ENCODE measurements around the gene CACNA1B.

Gene CACNA1B

DNA sequence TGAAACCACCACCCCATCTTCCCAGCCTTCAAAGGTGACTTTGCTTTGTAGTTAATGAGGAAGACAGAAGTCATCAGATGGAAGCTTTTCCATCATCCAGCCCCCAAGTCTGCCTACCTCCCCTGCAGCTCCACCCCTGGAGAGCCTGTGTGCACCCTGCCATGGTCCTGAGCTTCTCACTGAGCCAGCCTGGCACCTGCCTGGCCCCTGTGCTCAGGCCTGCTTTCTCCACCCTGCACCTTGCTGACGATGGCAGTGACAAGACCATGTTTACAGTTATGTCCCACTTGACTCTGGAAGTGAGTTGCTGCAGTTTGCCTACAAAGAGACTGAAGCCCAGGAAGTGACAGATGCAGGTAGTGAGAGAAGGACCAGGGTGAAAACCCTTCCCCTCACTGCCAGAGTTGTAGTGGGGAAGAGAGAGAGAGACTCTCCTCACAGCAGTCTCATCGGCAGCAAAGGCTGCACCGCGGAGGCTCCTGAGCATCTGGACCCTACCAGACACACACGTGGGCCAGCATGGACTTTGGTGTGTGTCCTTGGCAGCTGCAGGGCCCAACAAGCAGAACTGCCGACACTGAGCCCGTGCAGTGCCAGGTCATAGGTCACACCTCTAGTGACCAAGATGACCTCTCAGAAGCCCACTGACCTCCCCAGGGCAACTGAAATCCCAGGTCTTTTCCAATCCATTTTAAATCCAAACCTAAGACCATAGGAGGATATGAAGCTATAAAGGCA, 107.1 kb downstream of the CACNA1B start:
- peaks cover 1% of the 10 kb centered on the region for H3K9me3 ChIP-seq (ENCODE audit: control insufficient read depth, insufficient read depth, low read length)
- no peak for DNase-seq (ENCODE audit: low read depth, low spot score)
- no peaks in the 10 kb centered on the region for H3K4me1 ChIP-seq (ENCODE audit: control insufficient read depth, insufficient read depth, low read length)
- no CpG with 5 or more reads among the region's 7 CpGs for WGBS (ENCODE audit: insufficient coverage, insufficient read length)
- peaks cover 15% of the 10 kb centered on the region for H3K36me3 ChIP-seq (ENCODE audit: control insufficient read depth, insufficient read depth, low read length)
- no peak overlapping the region for H3K27ac ChIP-seq (ENCODE audit: low read length)
- H3K4me3 ChIP-seq (ENCODE audit: low read length): no peak overlapping the region
- H3K27me3 ChIP-seq (ENCODE audit: control insufficient read depth, insufficient read depth, low read length): no peaks in the 10 kb centered on the region

GRCh38 chr9:137985637-137986071, 108.1 kb downstream of the CACNA1B start:
- no peak overlapping the region for H3K27ac ChIP-seq (ENCODE audit: low read length)
- H3K9me3 ChIP-seq (ENCODE audit: control insufficient read depth, insufficient read depth, low read length): peaks cover 1% of the 10 kb centered on the region
- no CpG with 5 or more reads among the region's 13 CpGs for WGBS (ENCODE audit: insufficient coverage, insufficient read length)
- no peaks in the 10 kb centered on the region for H3K27me3 ChIP-seq (ENCODE audit: control insufficient read depth, insufficient read depth, low read length)
- no peak overlapping the region for H3K4me3 ChIP-seq (ENCODE audit: low read length)
- peaks cover 18% of the 10 kb centered on the region for H3K36me3 ChIP-seq (ENCODE audit: control insufficient read depth, insufficient read depth, low read length)
- DNase-seq (ENCODE audit: low read depth, low spot score): no peak
- no peaks in the 10 kb centered on the region for H3K4me1 ChIP-seq (ENCODE audit: control insufficient read depth, insufficient read depth, low read length)

- WGBS (ENCODE audit: insufficient coverage, insufficient read length): no CpG with 5 or more reads among the region's 22 CpGs
- Histone ChIP-seq H3K4me3 (ENCODE audit: low read length) (no peak overlapping the region), H3K9me3 (ENCODE audit: control insufficient read depth, insufficient read depth, low read length) (peaks cover 1% of the 10 kb centered on the region), H3K4me1 (ENCODE audit: control insufficient read depth, insufficient read depth, low read length) (no peaks in the 10 kb centered on the region), H3K36me3 (ENCODE audit: control insufficient read depth, insufficient read depth, low read length) (peaks cover 18% of the 10 kb centered on the region), H3K27me3 (ENCODE audit: control insufficient read depth, insufficient read depth, low read length) (no peaks in the 10 kb centered on the region), H3K27ac (ENCODE audit: low read length) (no peak overlapping the region)
- DNase-seq (ENCODE audit: low read depth, low spot score): no peak
Measured at GRCh38 chr9:137986268-137987099, 108.9 kb downstream of the CACNA1B start.

- peaks cover 18% of the 10 kb centered on the region for H3K36me3 ChIP-seq (ENCODE audit: control insufficient read depth, insufficient read depth, low read length)
- no peaks in the 10 kb centered on the region for H3K27me3 ChIP-seq (ENCODE audit: control insufficient read depth, insufficient read depth, low read length)
- no peak overlapping the region for H3K27ac ChIP-seq (ENCODE audit: low read length)
- no CpG with 5 or more reads among the region's 10 CpGs for WGBS (ENCODE audit: insufficient coverage, insufficient read length)
- no peak overlapping the region for H3K4me3 ChIP-seq (ENCODE audit: low read length)
- peaks cover 1% of the 10 kb centered on the region for H3K9me3 ChIP-seq (ENCODE audit: control insufficient read depth, insufficient read depth, low read length)
- H3K4me1 ChIP-seq (ENCODE audit: control insufficient read depth, insufficient read depth, low read length): no peaks in the 10 kb centered on the region
- DNase-seq (ENCODE audit: low read depth, low spot score): no peak
Measured at GRCh38 chr9:137987244-137988030, 109.9 kb downstream of the CACNA1B start.

DNA sequence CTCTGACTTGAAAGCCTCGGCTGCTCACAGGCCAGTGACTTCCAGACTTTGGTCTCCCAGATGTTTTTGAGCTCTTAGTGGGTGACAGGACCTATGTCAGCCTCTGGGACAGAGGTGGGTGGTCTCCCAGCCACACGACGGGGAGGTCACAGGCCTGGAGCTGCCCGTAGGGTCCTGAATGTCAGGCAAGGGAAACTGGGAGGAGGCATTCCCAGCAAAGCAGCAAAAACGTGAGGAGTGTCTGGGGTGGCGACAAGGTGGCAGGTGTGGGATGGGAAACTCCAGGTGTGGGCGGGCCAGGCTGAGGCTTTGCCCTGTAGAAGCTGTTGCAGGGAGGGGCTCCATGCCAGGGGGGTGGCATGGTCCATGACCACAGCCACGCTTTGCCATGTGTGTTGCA, 110.5 kb downstream of the CACNA1B start:
- peaks cover 1% of the 10 kb centered on the region for H3K9me3 ChIP-seq (ENCODE audit: control insufficient read depth, insufficient read depth, low read length)
- peaks cover 18% of the 10 kb centered on the region for H3K36me3 ChIP-seq (ENCODE audit: control insufficient read depth, insufficient read depth, low read length)
- H3K4me3 ChIP-seq (ENCODE audit: low read length): no peak overlapping the region
- H3K27ac ChIP-seq (ENCODE audit: low read length): no peak overlapping the region
- no peaks in the 10 kb centered on the region for H3K4me1 ChIP-seq (ENCODE audit: control insufficient read depth, insufficient read depth, low read length)
- DNase-seq (ENCODE audit: low read depth, low spot score): no peak
- no peaks in the 10 kb centered on the region for H3K27me3 ChIP-seq (ENCODE audit: control insufficient read depth, insufficient read depth, low read length)
- WGBS (ENCODE audit: insufficient coverage, insufficient read length): no CpG with 5 or more reads among the region's 8 CpGs

DNA sequence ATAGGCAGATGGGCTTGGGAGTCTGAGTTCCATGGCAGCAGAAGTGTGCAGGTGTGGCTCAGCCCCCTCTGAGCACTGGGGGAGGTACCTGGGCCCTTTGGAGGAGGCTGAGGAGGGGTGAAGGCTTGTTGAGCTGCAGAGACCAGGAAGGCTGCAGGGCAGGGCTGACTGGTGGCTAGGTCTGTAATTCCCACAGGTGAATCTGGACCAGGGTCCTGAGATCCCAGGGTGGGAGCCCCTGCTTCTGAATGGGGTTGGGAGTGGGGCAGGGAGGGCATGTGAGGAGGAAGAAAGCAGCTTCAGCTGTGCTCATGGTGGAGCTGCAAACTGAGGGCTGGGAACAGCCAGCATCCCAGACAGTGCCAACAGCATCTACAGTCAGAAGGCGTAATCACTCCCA, 111.1 kb downstream of the CACNA1B start:
- Histone ChIP-seq H3K4me1 (ENCODE audit: control insufficient read depth, insufficient read depth, low read length) (no peaks in the 10 kb centered on the region), H3K4me3 (ENCODE audit: low read length) (no peak overlapping the region), H3K27me3 (ENCODE audit: control insufficient read depth, insufficient read depth, low read length) (no peaks in the 10 kb centered on the region), H3K9me3 (ENCODE audit: control insufficient read depth, insufficient read depth, low read length) (peaks cover 1% of the 10 kb centered on the region), H3K27ac (ENCODE audit: low read length) (no peak overlapping the region), H3K36me3 (ENCODE audit: control insufficient read depth, insufficient read depth, low read length) (peaks cover 18% of the 10 kb centered on the region)
- DNase-seq (ENCODE audit: low read depth, low spot score): no peak
- WGBS (ENCODE audit: insufficient coverage, insufficient read length): no CpG with 5 or more reads among the region's 1 CpG

DNA sequence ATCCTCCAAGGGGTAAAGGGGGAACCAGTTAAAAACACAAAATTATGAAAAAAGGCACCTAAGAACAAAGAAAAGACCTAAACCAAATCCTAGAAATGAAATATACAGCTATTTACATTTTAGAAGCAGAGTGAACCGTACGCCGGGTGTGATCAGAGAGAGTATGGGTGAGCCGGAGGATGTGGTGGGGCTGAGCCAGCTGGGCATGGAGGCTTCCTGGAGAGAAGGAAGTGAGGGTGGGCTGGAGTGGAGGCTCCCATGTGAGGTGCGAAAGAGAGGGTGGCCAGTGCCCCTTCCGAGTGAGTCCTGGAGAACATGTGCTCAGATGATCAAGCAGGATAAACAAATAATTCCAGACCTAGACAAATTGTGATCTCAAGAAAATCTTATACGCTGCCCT, 111.6 kb downstream of the CACNA1B start:
- DNase-seq (ENCODE audit: low read depth, low spot score): no peak
- Histone ChIP-seq H3K4me1 (ENCODE audit: control insufficient read depth, insufficient read depth, low read length) (no peaks in the 10 kb centered on the region), H3K4me3 (ENCODE audit: low read length) (no peak overlapping the region), H3K27ac (ENCODE audit: low read length) (no peak overlapping the region), H3K36me3 (ENCODE audit: control insufficient read depth, insufficient read depth, low read length) (peaks cover 18% of the 10 kb centered on the region), H3K9me3 (ENCODE audit: control insufficient read depth, insufficient read depth, low read length) (peaks cover 1% of the 10 kb centered on the region), H3K27me3 (ENCODE audit: control insufficient read depth, insufficient read depth, low read length) (no peaks in the 10 kb centered on the region)
- no CpG with 5 or more reads among the region's 7 CpGs for WGBS (ENCODE audit: insufficient coverage, insufficient read length)

DNA sequence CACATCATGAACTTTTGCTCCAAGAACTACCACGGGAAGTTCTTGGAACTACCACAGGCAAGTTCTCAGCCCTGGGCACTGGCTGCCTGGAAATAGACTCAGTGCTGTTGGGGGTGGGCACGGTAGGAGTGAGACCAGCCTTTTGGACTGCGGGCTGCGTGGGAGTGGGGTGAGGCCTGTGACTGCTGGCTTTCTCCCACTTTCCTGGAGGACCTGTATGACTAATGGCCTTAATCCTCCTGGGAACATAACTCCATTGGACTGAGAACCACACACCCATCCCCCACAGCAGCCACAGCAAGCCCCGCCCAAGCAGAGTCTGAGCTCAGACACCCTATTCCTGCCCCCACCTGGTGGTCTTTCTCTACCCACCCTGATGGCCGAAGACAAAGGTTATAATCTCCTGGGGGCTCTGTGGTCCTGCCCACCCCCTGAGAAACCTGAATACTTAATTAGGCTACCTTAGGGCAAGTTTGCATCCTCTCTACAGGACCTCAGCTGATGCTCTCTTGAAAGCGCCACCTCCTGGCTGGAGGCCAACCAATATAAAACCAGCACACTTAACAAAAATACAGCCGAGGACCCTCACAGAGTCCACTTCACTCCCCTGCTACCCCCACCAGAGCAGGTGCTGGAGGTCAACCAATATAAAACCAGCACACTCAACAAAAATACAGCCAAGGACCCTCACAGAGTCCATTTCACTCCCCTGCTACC, 112.6 kb downstream of the CACNA1B start:
- H3K36me3 ChIP-seq (ENCODE audit: control insufficient read depth, insufficient read depth, low read length): peaks cover 16% of the 10 kb centered on the region
- no CpG with 5 or more reads among the region's 8 CpGs for WGBS (ENCODE audit: insufficient coverage, insufficient read length)
- H3K27ac ChIP-seq (ENCODE audit: low read length): no peak overlapping the region
- DNase-seq (ENCODE audit: low read depth, low spot score): no peak
- no peaks in the 10 kb centered on the region for H3K27me3 ChIP-seq (ENCODE audit: control insufficient read depth, insufficient read depth, low read length)
- no peak overlapping the region for H3K4me3 ChIP-seq (ENCODE audit: low read length)
- no peaks in the 10 kb centered on the region for H3K4me1 ChIP-seq (ENCODE audit: control insufficient read depth, insufficient read depth, low read length)
- peaks cover 1% of the 10 kb centered on the region for H3K9me3 ChIP-seq (ENCODE audit: control insufficient read depth, insufficient read depth, low read length)

DNA sequence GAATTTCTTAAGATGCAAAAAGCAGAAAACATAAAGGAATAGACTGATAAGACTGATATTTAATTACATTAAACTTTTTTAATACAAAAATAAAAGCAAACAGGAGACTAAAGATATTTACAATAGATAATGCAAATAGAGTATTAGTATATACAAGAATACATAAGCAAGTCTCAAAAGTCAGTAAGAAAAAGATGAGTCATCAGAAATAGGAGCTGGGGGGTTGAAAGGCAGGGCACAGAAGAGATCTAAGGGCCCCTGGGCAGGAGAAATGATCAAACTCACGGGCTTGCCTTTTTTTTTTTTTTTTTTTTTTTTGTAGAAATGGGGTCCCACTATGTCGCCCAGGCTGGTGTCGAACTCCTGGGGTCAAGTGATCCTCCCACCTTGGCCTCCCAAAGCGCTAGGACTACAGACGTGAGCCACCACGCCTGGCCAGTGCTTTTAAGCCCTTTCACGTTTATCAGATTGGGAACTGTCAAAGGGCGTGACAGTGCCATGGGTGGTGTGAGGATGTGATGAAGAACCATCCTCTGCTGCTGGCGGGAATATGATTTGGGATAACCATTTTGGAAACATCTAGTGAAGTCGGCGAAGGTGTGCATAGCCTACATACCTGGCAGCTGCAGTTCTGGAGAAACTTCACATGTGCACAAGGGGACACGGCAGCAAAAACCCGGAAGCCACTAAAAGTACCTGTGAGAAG, 126.1 kb downstream of the CACNA1B start:
- Histone ChIP-seq H3K27me3 (ENCODE audit: control insufficient read depth, insufficient read depth, low read length) (no peaks in the 10 kb centered on the region), H3K9me3 (ENCODE audit: control insufficient read depth, insufficient read depth, low read length) (no peaks in the 10 kb centered on the region), H3K4me3 (ENCODE audit: low read length) (no peak overlapping the region), H3K4me1 (ENCODE audit: control insufficient read depth, insufficient read depth, low read length) (no peaks in the 10 kb centered on the region), H3K36me3 (ENCODE audit: control insufficient read depth, insufficient read depth, low read length) (no peaks in the 10 kb centered on the region), H3K27ac (ENCODE audit: low read length) (no peak overlapping the region)
- no CpG with 5 or more reads among the region's 13 CpGs for WGBS (ENCODE audit: insufficient coverage, insufficient read length)
- no peak for DNase-seq (ENCODE audit: low read depth, low spot score)

Data from iPS DF 6.9 (cell line).